CD14-positive monocyte (primary cell): Measurements from ENCODE around the gene SLU7. TPM values are rescaled to one million over a fixed set of nuclear protein-coding genes. Genes with fewer than 3 reads are reported as not detected.

Experiments used
- DNase-seq, 3 donors: peaks; one replicate each; pipeline ENCODE4 v3.0.0-alpha.2; 2011 to 2022
- H2AFZ ChIP-seq: 2 replicates; pipeline ENCODE4 v1.6.0; 2012; ENCODE audit warnings: mild to moderate bottlenecking, low read depth, low read length, inconsistent platforms; ENCODE audit not compliant: insufficient read depth, poor library complexity, severe bottlenecking
- H3K27ac ChIP-seq, 2 donors: 1 replicate in 1 of 2; 2 replicates in 1 of 2; pipeline ENCODE4 v1.5.1; 2012 to 2013; ENCODE audit warnings: low read length in 2 of 2, control low read depth in 1 of 2, inconsistent platforms in 1 of 2, low read depth in 1 of 2, mild to moderate bottlenecking in 1 of 2
- H3K27me3 ChIP-seq, 2 donors: one replicate each; pipeline versions ENCODE4 v1.6.0 to v1.6.1; 2011 to 2013; ENCODE audit warnings: low read length in 2 of 2; ENCODE audit not compliant: control insufficient read depth in 2 of 2, insufficient read depth in 2 of 2
- H3K36me3 ChIP-seq, 2 donors: replicated peaks in 1 of 2; 1 replicate in 1 of 2; 2 replicates in 1 of 2; pipeline versions ENCODE4 v1.5.1 to v1.6.1; 2012 to 2013; ENCODE audit warnings: low read length in 2 of 2, control low read depth in 1 of 2, inconsistent platforms in 1 of 2, mild to moderate bottlenecking in 1 of 2; ENCODE audit not compliant: insufficient read depth in 2 of 2, control insufficient read depth in 1 of 2
- H3K4me1 ChIP-seq, 2 donors: 1 replicate in 1 of 2; 2 replicates in 1 of 2; pipeline versions ENCODE4 v1.5.1 to v1.6.1; 2012 to 2013; ENCODE audit warnings: low read length in 2 of 2, control low read depth in 1 of 2, inconsistent platforms in 1 of 2, mild to moderate bottlenecking in 1 of 2, moderate library complexity in 1 of 2; ENCODE audit not compliant: insufficient read depth in 2 of 2, control insufficient read depth in 1 of 2
- H3K4me2 ChIP-seq: replicated peaks from 2 replicates; pipeline ENCODE3; 2012; ENCODE audit warnings: low read length, moderate library complexity, mild to moderate bottlenecking; ENCODE audit not compliant: poor library complexity, severe bottlenecking; ENCODE audit errors: extremely low read depth
- H3K4me3 ChIP-seq, 3 experiments: fragments of 200-600 bp in 1 of 3; sonication (generic) in 1 of 3; replicated peaks in 1 of 3; 1 replicate in 2 of 3; 2 replicates in 1 of 3; pipeline ENCODE4 v1.5.1; 2011 to 2013; ENCODE audit warnings: low read length in 3 of 3, mild to moderate bottlenecking in 3 of 3, control low read depth in 2 of 3, low read depth in 2 of 3, inconsistent platforms in 1 of 3, moderate library complexity in 1 of 3
- H3K79me2 ChIP-seq: 2 replicates; pipeline ENCODE4 v1.6.0; 2012; ENCODE audit warnings: mild to moderate bottlenecking, control low read depth, inconsistent platforms, low read length, moderate library complexity; ENCODE audit not compliant: insufficient read depth
- H3K9ac ChIP-seq: 2 replicates; pipeline ENCODE4 v1.6.0; 2017; ENCODE audit warnings: low read length, mild to moderate bottlenecking; ENCODE audit not compliant: insufficient read depth, poor library complexity, severe bottlenecking
- H3K9me3 ChIP-seq, 2 donors: replicated peaks in 1 of 2; 1 replicate in 1 of 2; 2 replicates in 1 of 2; pipeline versions ENCODE4 v1.5.1 to v1.6.1; 2012 to 2013; ENCODE audit warnings: low read length in 2 of 2, control low read depth in 1 of 2; ENCODE audit not compliant: control insufficient read depth in 1 of 2, insufficient read depth in 1 of 2
- H4K20me1 ChIP-seq: 2 replicates; pipeline ENCODE4 v1.6.0; 2012; ENCODE audit warnings: mild to moderate bottlenecking, low read length, control low read depth, moderate library complexity; ENCODE audit not compliant: insufficient read depth
- H3K27ac Mint-ChIP-seq, 7 donors: one replicate each; pipeline ENCODE4 v1.8.0; 2020; ENCODE audit warnings: mild to moderate bottlenecking in 7 of 7, mixed read lengths in 7 of 7, moderate library complexity in 6 of 7, inconsistent platforms in 2 of 7
- H3K27me3 Mint-ChIP-seq, 3 donors: one replicate each; pipeline ENCODE4 v1.8.0; 2021 to 2022; ENCODE audit warnings: low read depth in 3 of 3, mild to moderate bottlenecking in 3 of 3, mixed read lengths in 3 of 3, moderate library complexity in 3 of 3, inconsistent platforms in 1 of 3
- H3K36me3 Mint-ChIP-seq, 2 donors: one replicate each; pipeline ENCODE4 v1.8.0; 2020; ENCODE audit warnings: mixed read lengths in 2 of 2, inconsistent platforms in 1 of 2, mild to moderate bottlenecking in 1 of 2
- H3K4me1 Mint-ChIP-seq: one replicate; pipeline ENCODE4 v1.8.0; 2020; ENCODE audit warnings: mild to moderate bottlenecking, mixed read lengths
- H3K4me3 Mint-ChIP-seq, 2 donors: one replicate each; pipeline ENCODE4 v1.8.0; 2020; ENCODE audit warnings: mild to moderate bottlenecking in 2 of 2, mixed read lengths in 2 of 2, moderate library complexity in 1 of 2
- H3K9me3 Mint-ChIP-seq, 7 donors: one replicate each; pipeline ENCODE4 v1.8.0; 2020 to 2022; ENCODE audit warnings: mixed read lengths in 7 of 7, mild to moderate bottlenecking in 6 of 7, moderate library complexity in 6 of 7, inconsistent platforms in 2 of 7
- CTCF ChIP-seq: fragments of 200-600 bp; IDR thresholded peaks from one replicate; pipeline ENCODE4 v1.8.0; 2022; ENCODE audit warnings: antibody characterized with exemption, mild to moderate bottlenecking
- WGBS: methylation state at CpG from one replicate; pipeline ENCODE4 v1.1.5; 2013; ENCODE audit warnings: missing lambda C conversion rate; ENCODE audit not compliant: insufficient coverage; 5-methylcytosine and 5-hydroxymethylcytosine counted together
- intact Hi-C, 2 donors: fragments of 100-400 bp; cut with micrococcal nuclease; formaldehyde crosslinking; loops; one replicate each; pipeline versions ENCODE4 v1.15.0 to v1.15.1; 2023
- polyA plus RNA-seq, 3 donors: library from polyadenylated mRNA; depleted of rRNA in 1 of 3; unstranded in 2 of 3; stranded (reverse) in 1 of 3; fragments of 300-500 nt in 2 of 3; fragments of >200 nt in 1 of 3; fragmentation: Illumina TruSeq in 2 of 3; gene quantifications; 1 replicate in 2 of 3; 2 replicates in 1 of 3; pipeline ENCODE4 v1.2.3, GENCODE V29; 2012 to 2021

The SLU7 gene
- polyA plus RNA-seq, 3 donors = 38.4 to 61.6 (median 42.3) TPM

GRCh38 chr5:160467555-160468362, 48.9 kb upstream of the SLU7 start:
- Mint-ChIP-seq H3K36me3 (peaks cover 0 to 3% of the 10 kb centered on the region in 2 donors), H3K27ac (peak overlapping the region; percentile 81 to 96 (median 91)), H3K27me3 (peaks cover 2 to 9% (median 7%) of the 10 kb centered on the region in 3 donors), H3K9me3 (no peaks in the 10 kb centered on the region), H3K4me3 (peak overlapping the region; percentile 77 to 94), H3K4me1 (peaks cover 52% of the 10 kb centered on the region)
- H3K9me3 ChIP-seq = no peaks in the 10 kb centered on the region
- no peak for TF ChIP-seq CTCF
- peaks cover 43 to 52% of the 10 kb centered on the region in 2 donors for H3K4me1 ChIP-seq
- H3K4me3 ChIP-seq = peak overlapping the region; percentile 2 to 75 (median 28)
- no peaks in the 10 kb centered on the region for H4K20me1 ChIP-seq
- peak overlapping the region; percentile 79 for H2AFZ ChIP-seq
- peak overlapping the region; percentile 56 for H3K9ac ChIP-seq
- 1% methylated on average over 20 of the region's 29 CpGs for WGBS
- no peaks in the 10 kb centered on the region for H3K36me3 ChIP-seq
- H3K4me2 ChIP-seq = peak overlapping the region; percentile 88
- intact Hi-C loops = no loop called here
- peak overlapping the region; percentile 67 to 82 for H3K27ac ChIP-seq
- H3K27me3 ChIP-seq = no peaks in the 10 kb centered on the region
- H3K79me2 ChIP-seq = no peaks in the 10 kb centered on the region
- peak; percentile 71 to 93 (median 76) for DNase-seq

GRCh38 chr5:160466889-160467554, 48.1 kb upstream of the SLU7 start:
- Histone ChIP-seq H3K27ac (peak overlapping the region; percentile 67 to 82), H3K4me3 (peak overlapping the region; percentile 2 to 75 (median 28)), H3K36me3 (no peaks in the 10 kb centered on the region), H3K4me1 (peaks cover 43 to 52% of the 10 kb centered on the region in 2 donors), H3K9ac (peak overlapping the region; percentile 56), H4K20me1 (no peaks in the 10 kb centered on the region), H3K4me2 (peak overlapping the region; percentile 88), H3K27me3 (no peaks in the 10 kb centered on the region), H2AFZ (peak overlapping the region; percentile 79), H3K9me3 (no peaks in the 10 kb centered on the region), H3K79me2 (no peaks in the 10 kb centered on the region)
- Mint-ChIP-seq H3K9me3 (no peaks in the 10 kb centered on the region), H3K4me3 (peak overlapping the region; percentile 77 to 94), H3K27me3 (peaks cover 2 to 9% (median 7%) of the 10 kb centered on the region in 3 donors), H3K27ac (peak overlapping the region; percentile 81 to 95 (median 91)), H3K36me3 (peaks cover 0 to 3% of the 10 kb centered on the region in 2 donors), H3K4me1 (peaks cover 52% of the 10 kb centered on the region)
- DNase-seq = peak in 2 of 3 donors; percentile 12 to 59
- WGBS = 0% methylated on average over 3 of the region's 9 CpGs
- intact Hi-C loops = no loop called here
- no peak for TF ChIP-seq CTCF
